ENCODE data around the gene FNBP1L. TPM values are rescaled to one million over a fixed set of nuclear protein-coding genes. Genes with fewer than 3 reads are reported as not detected.
A peak's percentile ranks its signal among the peaks of the same experiment; 100 is the strongest.

FNBP1L gene
- total and polyA plus RNA-seq, 2 experiments from 2014 or later: 19.1 to 22.4 TPM

DNA sequence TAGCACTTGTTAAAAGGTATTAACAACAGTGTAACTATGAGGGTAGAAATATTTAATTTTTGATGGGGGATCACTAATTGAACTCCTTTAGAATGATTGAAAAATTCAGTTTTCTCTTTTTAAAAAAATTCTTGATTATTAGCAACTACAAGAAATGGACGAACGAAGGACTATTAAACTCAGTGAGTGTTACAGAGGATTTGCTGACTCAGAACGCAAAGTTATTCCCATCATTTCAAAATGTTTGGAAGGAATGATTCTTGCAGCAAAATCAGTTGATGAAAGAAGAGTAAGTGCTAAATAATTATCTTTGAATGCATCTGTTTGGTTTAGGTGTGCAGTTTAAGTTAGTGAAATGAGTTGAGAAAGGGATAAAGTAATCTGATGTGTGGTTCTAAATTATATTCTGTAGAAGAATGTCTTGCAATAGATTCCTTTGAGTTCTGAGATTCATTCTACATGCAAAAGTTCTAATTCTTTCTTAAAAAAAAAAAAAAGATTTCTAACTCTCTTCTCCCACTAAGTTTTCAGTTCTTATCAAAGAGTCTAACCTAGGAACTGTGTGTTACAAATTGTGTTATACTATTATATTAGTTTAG, 85.0 kb downstream of the FNBP1L start:
- no peak overlapping the region for H3K27ac ChIP-seq
- no peaks in the 10 kb centered on the region for H4K20me1 ChIP-seq (ENCODE audit: insufficient read depth)
- H2AFZ ChIP-seq: no peak overlapping the region
- no peak overlapping the region for H3K9ac ChIP-seq
- H3K4me1 ChIP-seq (ENCODE audit: insufficient read depth): peaks cover 10% of the 10 kb centered on the region
- H3K4me3 ChIP-seq: no peak overlapping the region
- no peaks in the 10 kb centered on the region; the same call in 1 of the 2 replicates for H3F3A ChIP-seq (ENCODE audit: insufficient read depth)
- peaks cover 5% of the 10 kb centered on the region; the same call in 1 of the 2 replicates for H3K9me2 ChIP-seq (ENCODE audit: insufficient read depth)
- H3K27me3 ChIP-seq (replicated peaks; ENCODE audit: insufficient read depth): no peaks in the 10 kb centered on the region
- in situ Hi-C loops (cut with MboI): no loop called here
- 96 to 100% methylated on average over 3 of the region's 3 CpGs for WGBS, 2 experiments (ENCODE audit: low coverage in 1 of 2, low lambda C conversion rate in 2 of 2, missing lambda C conversion rate in 2 of 2)
- H3K36me3 ChIP-seq (ENCODE audit: low read depth): peaks cover 23% of the 10 kb centered on the region
- no peak overlapping the region for H3K4me2 ChIP-seq (ENCODE audit: unreplicated experiment)
- DNase-seq: no peak
- H3K9me3 ChIP-seq (ENCODE audit: low read depth): no peaks in the 10 kb centered on the region
- TF ChIP-seq EZH2 (IDR thresholded peaks at IDR 0.05; ENCODE audit: insufficient read depth, poor library complexity, severe bottlenecking): no peak
- TF ChIP-seq EZH2phosphoT487 (IDR thresholded peaks at IDR 0.05; ENCODE audit: insufficient read depth, low read depth): no peak
- H3K79me2 ChIP-seq (ENCODE audit: insufficient read depth): no peaks in the 10 kb centered on the region

DNA sequence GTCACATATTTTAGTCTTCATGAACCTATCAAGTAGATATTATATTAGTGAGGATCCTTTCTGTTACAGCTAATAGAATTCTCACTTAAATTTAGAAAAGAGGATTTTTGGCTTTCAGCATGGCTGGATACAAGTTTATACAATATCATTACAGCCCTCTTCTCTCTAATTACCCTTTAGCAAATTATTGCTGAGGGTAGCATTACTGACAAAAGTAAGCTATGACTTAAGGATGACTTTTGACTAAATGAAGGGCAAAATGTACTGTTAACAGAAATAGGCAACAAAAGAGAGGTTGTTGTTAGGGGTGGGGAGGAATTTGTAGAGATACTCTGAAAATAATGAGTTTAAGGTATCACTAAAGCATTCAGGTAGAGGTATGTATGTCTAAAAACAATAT, 85.8 kb downstream of the FNBP1L start:
- Histone ChIP-seq H3K27me3 (replicated peaks; ENCODE audit: insufficient read depth) (no peaks in the 10 kb centered on the region), H3K4me2 (ENCODE audit: unreplicated experiment) (no peak overlapping the region), H4K20me1 (ENCODE audit: insufficient read depth) (no peaks in the 10 kb centered on the region), H3K9me2 (ENCODE audit: insufficient read depth) (peaks cover 5% of the 10 kb centered on the region; the same call in 1 of the 2 replicates), H3K4me1 (ENCODE audit: insufficient read depth) (peaks cover 14% of the 10 kb centered on the region), H3K9me3 (ENCODE audit: low read depth) (no peaks in the 10 kb centered on the region), H3K79me2 (ENCODE audit: insufficient read depth) (no peaks in the 10 kb centered on the region), H2AFZ (no peak overlapping the region), H3F3A (ENCODE audit: insufficient read depth) (peaks cover 3% of the 10 kb centered on the region; the same call in 1 of the 2 replicates), H3K36me3 (ENCODE audit: low read depth) (peaks cover 23% of the 10 kb centered on the region), H3K27ac (no peak overlapping the region), H3K4me3 (no peak overlapping the region), H3K9ac (no peak overlapping the region)
- TF ChIP-seq EZH2 (IDR thresholded peaks at IDR 0.05; ENCODE audit: insufficient read depth, poor library complexity, severe bottlenecking) (no peak), EZH2phosphoT487 (IDR thresholded peaks at IDR 0.05; ENCODE audit: insufficient read depth, low read depth) (no peak)
- in situ Hi-C loops (cut with MboI): no loop called here
- no peak for DNase-seq

DNA sequence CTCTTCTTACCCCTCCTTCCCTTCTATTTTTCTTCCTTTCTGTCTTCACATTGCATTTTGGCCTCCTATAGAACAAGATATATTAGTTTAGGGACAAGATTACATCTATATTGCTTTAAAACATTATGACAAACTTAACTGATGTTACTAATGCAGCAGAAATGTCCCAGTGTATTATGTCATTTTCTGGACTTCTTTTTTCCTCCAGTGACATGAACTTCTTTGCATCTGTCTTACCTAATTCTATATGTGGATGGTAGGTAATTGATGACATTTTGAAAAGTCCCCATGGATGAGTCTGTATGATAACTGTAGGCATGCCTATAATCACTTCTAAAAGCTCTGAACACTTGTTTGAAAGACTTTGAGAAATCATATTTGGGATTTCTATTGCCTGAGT, 89.5 kb downstream of the FNBP1L start:
- no peaks in the 10 kb centered on the region for H3K9me3 ChIP-seq (ENCODE audit: low read depth)
- H3K27me3 ChIP-seq (replicated peaks; ENCODE audit: insufficient read depth): no peaks in the 10 kb centered on the region
- H3K4me2 ChIP-seq (ENCODE audit: unreplicated experiment): no peak overlapping the region
- H3K9me2 ChIP-seq (ENCODE audit: insufficient read depth): peaks cover 5% of the 10 kb centered on the region; the same call in 1 of the 2 replicates
- no peak overlapping the region for H3K4me3 ChIP-seq
- TF ChIP-seq EZH2 (IDR thresholded peaks at IDR 0.05; ENCODE audit: insufficient read depth, poor library complexity, severe bottlenecking) (no peak), EZH2phosphoT487 (IDR thresholded peaks at IDR 0.05; ENCODE audit: insufficient read depth, low read depth) (no peak)
- H3K79me2 ChIP-seq (ENCODE audit: insufficient read depth): no peaks in the 10 kb centered on the region
- peaks cover 9% of the 10 kb centered on the region for H3K36me3 ChIP-seq (ENCODE audit: low read depth)
- no peak overlapping the region for H3K9ac ChIP-seq
- in situ Hi-C loops (cut with MboI): no loop called here
- peak overlapping the region; percentile 29 for H3K27ac ChIP-seq
- peak; percentile 28 for DNase-seq
- H3F3A ChIP-seq (ENCODE audit: insufficient read depth): peaks cover 8% of the 10 kb centered on the region; the same call in 1 of the 2 replicates
- peaks cover 14% of the 10 kb centered on the region for H3K4me1 ChIP-seq (ENCODE audit: insufficient read depth)
- H4K20me1 ChIP-seq (ENCODE audit: insufficient read depth): no peaks in the 10 kb centered on the region
- no peak overlapping the region for H2AFZ ChIP-seq

DNA sequence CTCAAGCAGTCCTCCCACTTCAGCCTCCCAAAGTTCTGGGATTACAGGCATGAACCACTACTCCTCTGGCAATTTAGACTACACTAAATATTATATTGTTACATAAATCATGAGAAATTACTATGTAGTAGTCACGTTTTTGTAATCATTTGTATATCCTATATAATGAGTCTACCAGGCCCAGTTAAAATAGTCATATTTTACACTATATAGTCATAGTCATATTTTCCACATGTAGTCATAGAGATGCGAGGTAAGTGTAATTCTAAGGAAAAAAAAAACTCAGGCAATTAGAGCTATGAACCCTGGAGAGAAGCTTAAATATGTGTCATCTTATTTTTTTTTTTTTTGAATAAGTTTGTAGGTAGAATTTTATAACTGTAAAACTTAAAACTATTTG, 90.0 kb downstream of the FNBP1L start:
- Histone ChIP-seq H4K20me1 (ENCODE audit: insufficient read depth) (no peaks in the 10 kb centered on the region), H3K4me3 (no peak overlapping the region), H3K9me3 (ENCODE audit: low read depth) (no peaks in the 10 kb centered on the region), H3K4me2 (ENCODE audit: unreplicated experiment) (no peak overlapping the region), H2AFZ (no peak overlapping the region), H3K36me3 (ENCODE audit: low read depth) (peaks cover 9% of the 10 kb centered on the region), H3K27ac (peak overlapping the region; percentile 29), H3K27me3 (replicated peaks; ENCODE audit: insufficient read depth) (no peaks in the 10 kb centered on the region), H3K9ac (no peak overlapping the region), H3K9me2 (ENCODE audit: insufficient read depth) (peaks cover 5% of the 10 kb centered on the region; the same call in 1 of the 2 replicates), H3F3A (ENCODE audit: insufficient read depth) (peaks cover 8% of the 10 kb centered on the region; the same call in 1 of the 2 replicates), H3K4me1 (ENCODE audit: insufficient read depth) (peaks cover 14% of the 10 kb centered on the region), H3K79me2 (ENCODE audit: insufficient read depth) (no peaks in the 10 kb centered on the region)
- in situ Hi-C loops (cut with MboI): no loop called here
- WGBS, 2 experiments (ENCODE audit: low coverage in 1 of 2, low lambda C conversion rate in 2 of 2, missing lambda C conversion rate in 2 of 2): 7 to 14% methylated on average over 2 of the region's 2 CpGs
- TF ChIP-seq EZH2phosphoT487 (IDR thresholded peaks at IDR 0.05; ENCODE audit: insufficient read depth, low read depth) (no peak), EZH2 (IDR thresholded peaks at IDR 0.05; ENCODE audit: insufficient read depth, poor library complexity, severe bottlenecking) (no peak)
- DNase-seq: peak; percentile 77

Data from GM23248 (cell line).